ENCODE data around the gene OR2V1.
"Not testable (repeated sequence)": the region's sequence is repeated elsewhere in the genome, so short reads cannot be mapped to it uniquely, and the experiment has no call there.

DNA sequence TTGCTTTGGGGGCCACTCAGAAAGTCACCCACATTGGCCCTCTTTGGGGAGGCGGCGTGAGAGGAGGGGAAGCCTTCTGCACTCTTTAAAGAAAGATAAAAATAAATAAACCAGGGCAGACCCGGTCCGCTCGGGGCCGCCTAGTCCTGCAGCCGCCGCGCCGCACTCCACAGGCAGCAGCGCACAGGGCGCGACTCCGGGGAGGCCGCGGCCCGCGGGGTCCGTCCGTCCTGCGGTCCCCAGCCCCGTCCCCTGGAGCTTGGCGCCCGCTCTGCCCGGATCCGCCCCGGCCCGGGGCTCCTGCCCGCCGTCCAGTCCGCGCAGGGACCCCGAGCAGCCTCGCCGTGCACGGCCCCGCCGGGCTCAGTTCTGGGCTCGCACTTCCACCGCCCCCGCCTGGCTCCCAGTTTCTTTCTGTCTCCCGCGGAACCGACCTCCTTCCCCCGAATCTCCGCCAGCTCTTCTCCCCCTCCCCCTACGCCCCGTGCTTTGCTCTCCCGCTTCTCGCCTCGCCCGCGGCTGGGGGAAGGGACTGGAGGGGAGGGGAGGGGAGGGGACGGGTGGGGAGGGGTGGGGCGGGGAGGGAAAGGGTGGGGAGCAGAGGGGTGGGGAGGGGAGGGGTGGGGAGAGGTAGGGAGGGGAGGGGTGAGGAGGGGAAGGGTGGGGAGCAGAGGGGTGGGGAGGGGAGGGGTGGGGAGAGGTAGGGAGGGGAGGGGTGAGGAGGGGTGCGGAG is 33.0 kb downstream of the OR2V1 start:
- TF ChIP-seq, protein P1, sequence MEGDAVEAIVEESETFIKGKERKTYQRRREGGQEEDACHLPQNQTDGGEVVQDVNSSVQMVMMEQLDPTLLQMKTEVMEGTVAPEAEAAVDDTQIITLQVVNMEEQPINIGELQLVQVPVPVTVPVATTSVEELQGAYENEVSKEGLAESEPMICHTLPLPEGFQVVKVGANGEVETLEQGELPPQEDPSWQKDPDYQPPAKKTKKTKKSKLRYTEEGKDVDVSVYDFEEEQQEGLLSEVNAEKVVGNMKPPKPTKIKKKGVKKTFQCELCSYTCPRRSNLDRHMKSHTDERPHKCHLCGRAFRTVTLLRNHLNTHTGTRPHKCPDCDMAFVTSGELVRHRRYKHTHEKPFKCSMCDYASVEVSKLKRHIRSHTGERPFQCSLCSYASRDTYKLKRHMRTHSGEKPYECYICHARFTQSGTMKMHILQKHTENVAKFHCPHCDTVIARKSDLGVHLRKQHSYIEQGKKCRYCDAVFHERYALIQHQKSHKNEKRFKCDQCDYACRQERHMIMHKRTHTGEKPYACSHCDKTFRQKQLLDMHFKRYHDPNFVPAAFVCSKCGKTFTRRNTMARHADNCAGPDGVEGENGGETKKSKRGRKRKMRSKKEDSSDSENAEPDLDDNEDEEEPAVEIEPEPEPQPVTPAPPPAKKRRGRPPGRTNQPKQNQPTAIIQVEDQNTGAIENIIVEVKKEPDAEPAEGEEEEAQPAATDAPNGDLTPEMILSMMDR (IDR thresholded peaks at IDR 0.05), result not testable (repeated sequence)
- not testable (repeated sequence) for TF ChIP-seq POLR2A (IDR thresholded peaks at IDR 0.05)
